HEK293 (cell line): ENCODE results near the gene CTBP2.

Source experiments
- CTCF ChIA-PET: fragments of 350-600 bp; formaldehyde crosslinking; extraction: SDS; loops from one replicate; lab custom pipeline; 2021; ENCODE audit warnings: antibody characterized with exemption; lab: Yijun Ruan, JAX
- POLR2A ChIA-PET: fragments of 300-600 bp; formaldehyde crosslinking; extraction: SDS; loops from one replicate; lab custom pipeline; 2020; ENCODE audit warnings: antibody characterized with exemption, inconsistent platforms; lab: Yijun Ruan, JAX
- H3K27ac ChIP-seq: fragments of 200-500 bp; sonication (Bioruptor generic); 2 replicates; pipeline ENCODE4 v1.5.1; 2014; ENCODE audit warnings: low read depth, low read length, control low read depth, inconsistent platforms; ENCODE audit errors: extremely low read depth
- H3K36me3 ChIP-seq, 2 experiments: fragments of 200-500 bp in 1 of 2; sonication (Bioruptor generic) in 1 of 2; 1 replicate in 1 of 2; 2 replicates in 1 of 2; pipeline ENCODE4 v1.5.1; 2014 to 2017; ENCODE audit warnings: inconsistent platforms in 2 of 2, low read length in 2 of 2; ENCODE audit not compliant: control insufficient read depth in 2 of 2, insufficient read depth in 1 of 2
- H3K4me1 ChIP-seq: fragments of 200-500 bp; sonication (Bioruptor generic); 2 replicates; pipeline ENCODE4 v1.5.1; 2014; ENCODE audit warnings: mild to moderate bottlenecking, low read length, inconsistent platforms; ENCODE audit not compliant: control insufficient read depth, insufficient read depth
- H3K4me3 ChIP-seq: 2 replicates; pipeline ENCODE4 v1.5.1; 2011; ENCODE audit warnings: low read depth, mild to moderate bottlenecking, control low read depth, low read length, moderate library complexity
- H3K9me3 ChIP-seq: fragments of 200-500 bp; sonication (Bioruptor generic); 2 replicates; pipeline ENCODE4 v1.5.1; 2014; ENCODE audit warnings: low read depth, low read length, inconsistent platforms; ENCODE audit not compliant: control insufficient read depth, insufficient read depth
- HOXA7 ChIP-seq: sonication (generic); formaldehyde crosslinking; IDR thresholded peaks from 2 replicates; pipeline ENCODE4 v1.8.1; 2022; ENCODE audit warnings: missing genetic modification reagents, borderline replicate concordance
- TCF7L2 ChIP-seq: IDR thresholded peaks from 2 replicates; pipeline ENCODE4 v1.6.1; 2011; ENCODE audit warnings: low read depth, mild to moderate bottlenecking, inconsistent platforms, low read length, moderate library complexity, borderline replicate concordance
- YY2 ChIP-seq: fragments of 450-650 bp; formaldehyde crosslinking; IDR thresholded peaks from 2 replicates; pipeline ENCODE4 v1.5.1; 2016; ENCODE audit warnings: missing biosample characterization, missing genetic modification characterization
- ZFP37 ChIP-seq: fragments of 450-650 bp; formaldehyde crosslinking; IDR thresholded peaks from 2 replicates; pipeline ENCODE4 v1.5.1; 2016; ENCODE audit warnings: missing biosample characterization, missing genetic modification characterization
- ZFP41 ChIP-seq: fragments of 450-650 bp; formaldehyde crosslinking; IDR thresholded peaks from 2 replicates; pipeline ENCODE4 v1.5.1; 2016; ENCODE audit warnings: missing biosample characterization, missing genetic modification characterization, borderline replicate concordance
- ZNF311 ChIP-seq: fragments of 450-650 bp; formaldehyde crosslinking; IDR thresholded peaks from 2 replicates; pipeline ENCODE4 v1.5.1; 2017; ENCODE audit warnings: missing biosample characterization, missing genetic modification characterization, borderline replicate concordance
- ZNF426 ChIP-seq: fragments of 450-650 bp; formaldehyde crosslinking; IDR thresholded peaks from 2 replicates; pipeline ENCODE4 v1.5.1; 2017; ENCODE audit warnings: missing biosample characterization, missing genetic modification characterization, mild to moderate bottlenecking, inconsistent platforms, moderate library complexity
- ZNF501 ChIP-seq: fragments of 450-650 bp; formaldehyde crosslinking; IDR thresholded peaks from 2 replicates; pipeline ENCODE4 v1.5.1; 2016; ENCODE audit warnings: missing biosample characterization, missing genetic modification characterization
- ZNF521 ChIP-seq: fragments of 450-650 bp; formaldehyde crosslinking; IDR thresholded peaks from 2 replicates; pipeline ENCODE4 v1.5.1; 2017; ENCODE audit warnings: missing biosample characterization, mild to moderate bottlenecking, missing genetic modification characterization
- ZNF629 ChIP-seq: fragments of 450-650 bp; formaldehyde crosslinking; IDR thresholded peaks from 2 replicates; pipeline ENCODE4 v1.5.1; 2017; ENCODE audit warnings: missing biosample characterization, missing genetic modification characterization
- ZNF660 ChIP-seq: fragments of 450-650 bp; IDR thresholded peaks from 2 replicates; pipeline ENCODE4 v1.5.1; 2018; ENCODE audit warnings: missing biosample characterization, mild to moderate bottlenecking, missing genetic modification characterization
- TF ChIP-seq, protein P1 (sequence below): fragments of 450-650 bp; formaldehyde crosslinking; IDR thresholded peaks from 2 replicates; pipeline ENCODE4 v1.5.0; 2017; ENCODE audit warnings: missing biosample characterization, missing genetic modification characterization, borderline replicate concordance
- TF ChIP-seq, protein P2 (sequence below): fragments of 450-650 bp; formaldehyde crosslinking; IDR thresholded peaks from 2 replicates; pipeline ENCODE4 v1.5.1; 2016; ENCODE audit warnings: missing biosample characterization, missing genetic modification characterization
- TF ChIP-seq, protein P3 (sequence below): fragments of 450-650 bp; formaldehyde crosslinking; IDR thresholded peaks from 2 replicates; pipeline ENCODE4 v1.5.1; 2017; ENCODE audit warnings: missing biosample characterization, mild to moderate bottlenecking, missing genetic modification characterization, moderate library complexity
- TF ChIP-seq, protein P4 (sequence below): fragments of 450-650 bp; formaldehyde crosslinking; IDR thresholded peaks from 2 replicates; pipeline ENCODE4 v1.5.1; 2016; ENCODE audit warnings: missing biosample characterization, missing genetic modification characterization
- TF ChIP-seq, protein P5 (sequence below): fragments of 450-650 bp; formaldehyde crosslinking; IDR thresholded peaks from 2 replicates; pipeline ENCODE4 v1.5.1; 2016; ENCODE audit warnings: missing biosample characterization, missing genetic modification characterization
- TF ChIP-seq, protein P6 (sequence below): fragments of 450-650 bp; formaldehyde crosslinking; IDR thresholded peaks from 2 replicates; pipeline ENCODE4 v1.5.1; 2016; ENCODE audit warnings: missing biosample characterization, missing genetic modification characterization, borderline replicate concordance

The CTBP2 gene

DNA sequence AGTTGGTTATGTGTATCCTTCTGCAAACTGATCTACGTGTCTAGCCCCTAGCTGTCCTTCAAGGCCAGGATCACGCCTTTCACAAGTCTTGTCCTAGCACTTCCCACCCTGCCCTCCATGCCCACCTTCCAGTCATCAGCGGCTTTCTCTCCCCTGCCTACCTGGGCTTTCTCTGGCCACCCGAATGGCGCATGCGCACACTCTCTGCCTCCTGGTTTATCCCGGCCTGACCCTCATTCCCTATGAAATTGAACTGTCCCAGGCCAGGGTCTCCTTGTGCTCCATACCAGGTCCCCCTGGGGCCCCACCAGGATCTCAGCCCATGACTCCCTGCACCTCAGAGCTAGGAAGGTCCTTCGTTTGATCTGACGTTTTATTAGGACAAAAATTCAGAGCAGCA, 31.6 kb upstream of the CTBP2 start:
- TF ChIP-seq, protein P1, sequence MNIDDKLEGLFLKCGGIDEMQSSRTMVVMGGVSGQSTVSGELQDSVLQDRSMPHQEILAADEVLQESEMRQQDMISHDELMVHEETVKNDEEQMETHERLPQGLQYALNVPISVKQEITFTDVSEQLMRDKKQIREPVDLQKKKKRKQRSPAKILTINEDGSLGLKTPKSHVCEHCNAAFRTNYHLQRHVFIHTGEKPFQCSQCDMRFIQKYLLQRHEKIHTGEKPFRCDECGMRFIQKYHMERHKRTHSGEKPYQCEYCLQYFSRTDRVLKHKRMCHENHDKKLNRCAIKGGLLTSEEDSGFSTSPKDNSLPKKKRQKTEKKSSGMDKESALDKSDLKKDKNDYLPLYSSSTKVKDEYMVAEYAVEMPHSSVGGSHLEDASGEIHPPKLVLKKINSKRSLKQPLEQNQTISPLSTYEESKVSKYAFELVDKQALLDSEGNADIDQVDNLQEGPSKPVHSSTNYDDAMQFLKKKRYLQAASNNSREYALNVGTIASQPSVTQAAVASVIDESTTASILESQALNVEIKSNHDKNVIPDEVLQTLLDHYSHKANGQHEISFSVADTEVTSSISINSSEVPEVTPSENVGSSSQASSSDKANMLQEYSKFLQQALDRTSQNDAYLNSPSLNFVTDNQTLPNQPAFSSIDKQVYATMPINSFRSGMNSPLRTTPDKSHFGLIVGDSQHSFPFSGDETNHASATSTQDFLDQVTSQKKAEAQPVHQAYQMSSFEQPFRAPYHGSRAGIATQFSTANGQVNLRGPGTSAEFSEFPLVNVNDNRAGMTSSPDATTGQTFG (tag by site-specific recombination), result no peak
- TF ChIP-seq, protein P2, sequence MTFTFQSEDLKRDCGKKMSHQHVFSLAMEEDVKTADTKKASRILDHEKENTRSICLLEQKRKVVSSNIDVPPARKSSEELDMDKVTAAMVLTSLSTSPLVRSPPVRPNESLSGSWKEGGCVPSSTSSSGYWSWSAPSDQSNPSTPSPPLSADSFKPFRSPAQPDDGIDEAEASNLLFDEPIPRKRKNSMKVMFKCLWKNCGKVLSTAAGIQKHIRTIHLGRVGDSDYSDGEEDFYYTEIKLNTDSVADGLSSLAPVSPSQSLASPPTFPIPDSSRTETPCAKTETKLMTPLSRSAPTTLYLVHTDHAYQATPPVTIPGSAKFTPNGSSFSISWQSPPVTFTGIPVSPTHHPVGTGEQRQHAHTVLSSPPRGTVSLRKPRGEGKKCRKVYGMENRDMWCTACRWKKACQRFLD, result no peak
- no peak for TF ChIP-seq TCF7L2
- TF ChIP-seq ZFP37 (tag by site-specific recombination), result no peak
- TF ChIP-seq, protein P3, sequence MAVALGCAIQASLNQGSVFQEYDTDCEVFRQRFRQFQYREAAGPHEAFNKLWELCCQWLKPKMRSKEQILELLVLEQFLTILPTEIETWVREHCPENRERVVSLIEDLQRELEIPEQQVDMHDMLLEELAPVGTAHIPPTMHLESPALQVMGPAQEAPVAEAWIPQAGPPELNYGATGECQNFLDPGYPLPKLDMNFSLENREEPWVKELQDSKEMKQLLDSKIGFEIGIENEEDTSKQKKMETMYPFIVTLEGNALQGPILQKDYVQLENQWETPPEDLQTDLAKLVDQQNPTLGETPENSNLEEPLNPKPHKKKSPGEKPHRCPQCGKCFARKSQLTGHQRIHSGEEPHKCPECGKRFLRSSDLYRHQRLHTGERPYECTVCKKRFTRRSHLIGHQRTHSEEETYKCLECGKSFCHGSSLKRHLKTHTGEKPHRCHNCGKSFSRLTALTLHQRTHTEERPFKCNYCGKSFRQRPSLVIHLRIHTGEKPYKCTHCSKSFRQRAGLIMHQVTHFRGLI (tag by site-specific recombination), result no peak
- TF ChIP-seq, protein P4, sequence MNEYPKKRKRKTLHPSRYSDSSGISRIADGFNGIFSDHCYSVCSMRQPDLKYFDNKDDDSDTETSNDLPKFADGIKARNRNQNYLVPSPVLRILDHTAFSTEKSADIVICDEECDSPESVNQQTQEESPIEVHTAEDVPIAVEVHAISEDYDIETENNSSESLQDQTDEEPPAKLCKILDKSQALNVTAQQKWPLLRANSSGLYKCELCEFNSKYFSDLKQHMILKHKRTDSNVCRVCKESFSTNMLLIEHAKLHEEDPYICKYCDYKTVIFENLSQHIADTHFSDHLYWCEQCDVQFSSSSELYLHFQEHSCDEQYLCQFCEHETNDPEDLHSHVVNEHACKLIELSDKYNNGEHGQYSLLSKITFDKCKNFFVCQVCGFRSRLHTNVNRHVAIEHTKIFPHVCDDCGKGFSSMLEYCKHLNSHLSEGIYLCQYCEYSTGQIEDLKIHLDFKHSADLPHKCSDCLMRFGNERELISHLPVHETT (tag by site-specific recombination), result no peak
- TF ChIP-seq ZFP41, result no peak
- no peak for TF ChIP-seq ZNF521
- TF ChIP-seq YY2 (tag by site-specific recombination), result no peak
- no peak for TF ChIP-seq ZNF660
- TF ChIP-seq, protein P5, sequence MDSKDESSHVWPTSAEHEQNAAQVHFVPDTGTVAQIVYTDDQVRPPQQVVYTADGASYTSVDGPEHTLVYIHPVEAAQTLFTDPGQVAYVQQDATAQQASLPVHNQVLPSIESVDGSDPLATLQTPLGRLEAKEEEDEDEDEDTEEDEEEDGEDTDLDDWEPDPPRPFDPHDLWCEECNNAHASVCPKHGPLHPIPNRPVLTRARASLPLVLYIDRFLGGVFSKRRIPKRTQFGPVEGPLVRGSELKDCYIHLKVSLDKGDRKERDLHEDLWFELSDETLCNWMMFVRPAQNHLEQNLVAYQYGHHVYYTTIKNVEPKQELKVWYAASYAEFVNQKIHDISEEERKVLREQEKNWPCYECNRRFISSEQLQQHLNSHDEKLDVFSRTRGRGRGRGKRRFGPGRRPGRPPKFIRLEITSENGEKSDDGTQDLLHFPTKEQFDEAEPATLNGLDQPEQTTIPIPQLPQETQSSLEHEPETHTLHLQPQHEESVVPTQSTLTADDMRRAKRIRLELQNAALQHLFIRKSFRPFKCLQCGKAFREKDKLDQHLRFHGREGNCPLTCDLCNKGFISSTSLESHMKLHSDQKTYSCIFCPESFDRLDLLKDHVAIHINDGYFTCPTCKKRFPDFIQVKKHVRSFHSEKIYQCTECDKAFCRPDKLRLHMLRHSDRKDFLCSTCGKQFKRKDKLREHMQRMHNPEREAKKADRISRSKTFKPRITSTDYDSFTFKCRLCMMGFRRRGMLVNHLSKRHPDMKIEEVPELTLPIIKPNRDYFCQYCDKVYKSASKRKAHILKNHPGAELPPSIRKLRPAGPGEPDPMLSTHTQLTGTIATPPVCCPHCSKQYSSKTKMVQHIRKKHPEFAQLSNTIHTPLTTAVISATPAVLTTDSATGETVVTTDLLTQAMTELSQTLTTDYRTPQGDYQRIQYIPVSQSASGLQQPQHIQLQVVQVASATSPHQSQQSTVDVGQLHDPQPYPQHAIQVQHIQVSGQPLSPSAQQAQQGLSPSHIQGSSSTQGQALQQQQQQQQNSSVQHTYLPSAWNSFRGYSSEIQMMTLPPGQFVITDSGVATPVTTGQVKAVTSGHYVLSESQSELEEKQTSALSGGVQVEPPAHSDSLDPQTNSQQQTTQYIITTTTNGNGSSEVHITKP (tag by site-specific recombination), result no peak
- no peak for TF ChIP-seq ZNF501 (tag by site-specific recombination)
- TF ChIP-seq ZNF629 (tag by site-specific recombination), result no peak
- TF ChIP-seq, protein P6, sequence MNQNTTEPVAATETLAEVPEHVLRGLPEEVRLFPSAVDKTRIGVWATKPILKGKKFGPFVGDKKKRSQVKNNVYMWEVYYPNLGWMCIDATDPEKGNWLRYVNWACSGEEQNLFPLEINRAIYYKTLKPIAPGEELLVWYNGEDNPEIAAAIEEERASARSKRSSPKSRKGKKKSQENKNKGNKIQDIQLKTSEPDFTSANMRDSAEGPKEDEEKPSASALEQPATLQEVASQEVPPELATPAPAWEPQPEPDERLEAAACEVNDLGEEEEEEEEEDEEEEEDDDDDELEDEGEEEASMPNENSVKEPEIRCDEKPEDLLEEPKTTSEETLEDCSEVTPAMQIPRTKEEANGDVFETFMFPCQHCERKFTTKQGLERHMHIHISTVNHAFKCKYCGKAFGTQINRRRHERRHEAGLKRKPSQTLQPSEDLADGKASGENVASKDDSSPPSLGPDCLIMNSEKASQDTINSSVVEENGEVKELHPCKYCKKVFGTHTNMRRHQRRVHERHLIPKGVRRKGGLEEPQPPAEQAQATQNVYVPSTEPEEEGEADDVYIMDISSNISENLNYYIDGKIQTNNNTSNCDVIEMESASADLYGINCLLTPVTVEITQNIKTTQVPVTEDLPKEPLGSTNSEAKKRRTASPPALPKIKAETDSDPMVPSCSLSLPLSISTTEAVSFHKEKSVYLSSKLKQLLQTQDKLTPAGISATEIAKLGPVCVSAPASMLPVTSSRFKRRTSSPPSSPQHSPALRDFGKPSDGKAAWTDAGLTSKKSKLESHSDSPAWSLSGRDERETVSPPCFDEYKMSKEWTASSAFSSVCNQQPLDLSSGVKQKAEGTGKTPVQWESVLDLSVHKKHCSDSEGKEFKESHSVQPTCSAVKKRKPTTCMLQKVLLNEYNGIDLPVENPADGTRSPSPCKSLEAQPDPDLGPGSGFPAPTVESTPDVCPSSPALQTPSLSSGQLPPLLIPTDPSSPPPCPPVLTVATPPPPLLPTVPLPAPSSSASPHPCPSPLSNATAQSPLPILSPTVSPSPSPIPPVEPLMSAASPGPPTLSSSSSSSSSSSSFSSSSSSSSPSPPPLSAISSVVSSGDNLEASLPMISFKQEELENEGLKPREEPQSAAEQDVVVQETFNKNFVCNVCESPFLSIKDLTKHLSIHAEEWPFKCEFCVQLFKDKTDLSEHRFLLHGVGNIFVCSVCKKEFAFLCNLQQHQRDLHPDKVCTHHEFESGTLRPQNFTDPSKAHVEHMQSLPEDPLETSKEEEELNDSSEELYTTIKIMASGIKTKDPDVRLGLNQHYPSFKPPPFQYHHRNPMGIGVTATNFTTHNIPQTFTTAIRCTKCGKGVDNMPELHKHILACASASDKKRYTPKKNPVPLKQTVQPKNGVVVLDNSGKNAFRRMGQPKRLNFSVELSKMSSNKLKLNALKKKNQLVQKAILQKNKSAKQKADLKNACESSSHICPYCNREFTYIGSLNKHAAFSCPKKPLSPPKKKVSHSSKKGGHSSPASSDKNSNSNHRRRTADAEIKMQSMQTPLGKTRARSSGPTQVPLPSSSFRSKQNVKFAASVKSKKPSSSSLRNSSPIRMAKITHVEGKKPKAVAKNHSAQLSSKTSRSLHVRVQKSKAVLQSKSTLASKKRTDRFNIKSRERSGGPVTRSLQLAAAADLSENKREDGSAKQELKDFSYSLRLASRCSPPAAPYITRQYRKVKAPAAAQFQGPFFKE (tag by site-specific recombination), result no peak
- TF ChIP-seq HOXA7 (CRISPR knock-in tag), result no peak
- no peak for TF ChIP-seq ZNF426 (tag by site-specific recombination)
- TF ChIP-seq ZNF311, result no peak
- H3K36me3 ChIP-seq, result no peaks in the 10 kb centered on the region
- POLR2A ChIA-PET, result no interaction called here

More for the DNA sequence above, 31.6 kb upstream of the CTBP2 start:
- CTCF ChIA-PET, result no interaction called here
- no peak overlapping the region for H3K27ac ChIP-seq
- no peaks in the 10 kb centered on the region for H3K4me1 ChIP-seq
- H3K4me3 ChIP-seq, result no peak overlapping the region
- no peaks in the 10 kb centered on the region for H3K9me3 ChIP-seq
